Measurements from ENCODE around the gene OR2M2.

Gene OR2M2

GRCh38 chr1:248194117-248194516 lies 19.5 kb downstream of the OR2M2 start:
- TF ChIP-seq GATA2 (IDR thresholded peaks at IDR 0.05; ENCODE audit: low read depth, low read length) (no peak), GATA3 (IDR thresholded peaks at IDR 0.05; ENCODE audit: low read depth, low read length) (no peak)

DNA sequence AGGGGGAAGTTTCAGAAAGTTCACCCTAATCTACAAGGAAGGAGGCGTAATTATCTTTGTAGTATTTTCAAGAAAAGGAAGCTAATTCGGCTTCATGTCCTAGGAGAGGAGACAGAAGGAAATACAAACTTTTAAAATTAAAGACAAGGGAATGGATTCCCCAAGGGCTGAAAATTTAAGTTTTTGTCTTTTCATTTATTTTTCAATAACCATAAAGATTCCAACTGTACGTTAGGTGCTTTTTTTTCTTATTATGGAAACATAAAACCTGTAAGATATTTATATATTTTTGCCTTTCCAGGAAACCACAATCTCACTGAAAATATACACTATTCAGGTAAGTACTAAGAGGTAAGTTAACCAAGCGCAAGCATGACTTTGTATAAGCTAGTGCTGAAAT lies 22.3 kb downstream of the OR2M2 start, which contains the start of gene OR2M3:
TSS of gene OR2M3 (plus strand) at position 301 of the 400 bp plus-strand sequence. CDS start 5,803 bp downstream, outside the sequence.
- no peak for TF ChIP-seq GATA3 (IDR thresholded peaks at IDR 0.05; ENCODE audit: low read depth, low read length)
- TF ChIP-seq GATA2 (IDR thresholded peaks at IDR 0.05; ENCODE audit: low read depth, low read length) = no peak

GRCh38 chr1:248215880-248216279 lies 41.3 kb downstream of the OR2M2 start:
- no peak for TF ChIP-seq GATA3 (IDR thresholded peaks at IDR 0.05; ENCODE audit: low read depth, low read length)
- TF ChIP-seq GATA2 (IDR thresholded peaks at IDR 0.05; ENCODE audit: low read depth, low read length) = no peak

DNA sequence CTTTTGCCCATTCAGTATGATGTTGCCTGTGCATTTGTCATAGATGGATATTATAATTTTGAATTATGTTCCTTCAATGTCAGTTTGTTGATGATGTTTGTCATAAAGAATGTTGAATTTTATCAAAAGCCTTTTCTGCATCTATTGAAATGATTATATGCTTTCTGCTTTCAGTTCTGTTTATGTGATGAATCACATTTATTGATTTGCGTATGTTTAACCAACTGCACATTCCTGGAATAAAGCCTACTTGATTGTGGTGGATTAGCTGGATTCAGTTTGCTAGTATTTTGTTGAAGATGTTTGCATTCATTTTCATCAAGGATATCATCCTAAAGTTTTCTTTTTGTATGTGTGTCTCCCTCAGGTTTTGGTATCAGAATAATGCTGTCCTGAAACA lies 50.9 kb downstream of the OR2M2 start:
- no peak for TF ChIP-seq GATA3 (IDR thresholded peaks at IDR 0.05; ENCODE audit: low read depth, low read length)
- no peak for TF ChIP-seq GATA2 (IDR thresholded peaks at IDR 0.05; ENCODE audit: low read depth, low read length)

GRCh38 chr1:248229360-248229908 lies 54.8 kb downstream of the OR2M2 start:
- no peak for TF ChIP-seq GATA2 (IDR thresholded peaks at IDR 0.05; ENCODE audit: low read depth, low read length)
- no peak for TF ChIP-seq GATA3 (IDR thresholded peaks at IDR 0.05; ENCODE audit: low read depth, low read length)
